NCI-H1417 (cell line): ENCODE measurements around the gene KRTCAP2.
"Not testable (repeated sequence)": the region's sequence is repeated elsewhere in the genome, so short reads cannot be mapped to it uniquely, and the experiment has no call there.

ENCODE experiments used
- DNase-seq, 3 experiments: peaks; one replicate each; lab custom pipeline; 2025; lab: John Stamatoyannopoulos, UW

KRTCAP2 gene

DNA sequence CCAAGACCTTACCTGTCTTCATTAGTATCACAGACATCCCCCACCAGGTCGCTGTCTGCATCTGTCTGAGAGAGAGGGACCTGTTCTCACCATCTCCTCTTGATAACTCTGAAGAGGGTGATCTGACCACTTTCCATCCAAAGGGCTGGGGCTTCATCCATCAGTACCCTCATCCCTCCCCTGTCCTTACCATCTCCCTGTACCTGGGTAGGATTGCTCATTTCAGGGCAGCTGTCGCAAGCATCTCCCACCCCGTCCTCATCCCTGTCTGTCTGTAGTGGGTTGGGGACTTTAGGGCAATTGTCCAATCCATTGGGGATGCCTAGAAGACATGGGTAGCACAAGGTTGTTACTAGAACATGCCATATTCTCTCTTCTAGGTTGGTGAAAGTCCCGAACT, 26.7 kb upstream of the KRTCAP2 start:
- no peak for DNase-seq

DNA sequence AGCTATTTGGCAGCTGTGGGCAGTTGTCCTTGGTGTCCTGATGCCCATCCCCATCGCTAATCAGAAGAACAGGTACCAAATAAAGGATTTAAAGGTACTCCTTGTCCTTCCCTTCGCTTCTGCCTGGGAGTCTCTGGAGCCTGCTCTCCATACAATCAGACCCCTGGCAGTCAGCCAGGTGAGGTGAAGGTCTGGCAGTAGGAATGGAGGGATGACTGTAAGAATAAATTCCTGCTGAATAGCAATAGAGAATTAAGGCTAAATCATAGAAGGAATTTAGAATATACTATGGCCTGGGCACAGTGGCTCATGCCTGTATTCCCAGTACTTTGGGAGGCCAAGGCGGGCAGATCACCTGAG, 25.4 kb upstream of the KRTCAP2 start:
- no peak for DNase-seq

- no peak for DNase-seq
Observed at GRCh38 chr1:155197901-155198546, 24.9 kb upstream of the KRTCAP2 start.

DNA sequence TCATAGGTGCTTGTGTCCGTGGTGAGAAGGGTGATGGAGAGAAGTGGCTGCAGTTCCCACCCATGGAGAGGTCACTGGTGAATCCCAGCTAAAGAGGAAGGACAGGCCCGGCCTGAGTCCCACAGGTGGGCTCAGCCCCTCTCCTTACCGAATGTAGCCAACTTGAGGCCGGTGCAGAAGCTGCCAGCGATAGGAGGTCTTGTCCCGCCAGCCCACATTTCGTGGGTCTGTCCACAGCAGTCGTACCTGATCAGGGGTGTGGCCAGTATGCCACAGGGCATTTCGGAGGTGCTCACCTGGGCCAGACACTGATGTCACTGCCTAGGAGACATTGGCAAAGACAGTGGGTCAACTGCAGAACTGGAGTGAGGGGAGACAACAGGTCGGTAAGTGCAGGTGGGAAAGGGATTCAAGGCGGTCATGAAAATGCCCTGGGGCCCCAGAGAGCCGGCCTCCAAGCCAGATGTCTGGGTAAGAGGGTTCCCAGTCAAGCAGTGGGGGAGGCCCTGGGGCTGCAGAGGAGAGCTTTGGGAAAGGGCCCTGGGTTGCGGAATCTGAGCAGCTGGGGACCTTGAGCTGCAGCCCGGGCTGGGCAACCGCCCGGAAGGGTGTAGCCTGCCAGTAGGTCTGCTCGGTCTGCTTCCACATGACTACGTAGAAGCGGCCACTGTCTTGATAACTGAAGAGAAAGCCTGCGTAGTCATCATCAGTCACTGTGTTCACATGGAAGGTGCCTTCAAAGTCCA, 24.0 kb upstream of the KRTCAP2 start:
- no peak for DNase-seq

- DNase-seq: no peak
Observed at GRCh38 chr1:155196103-155196892, 23.2 kb upstream of the KRTCAP2 start.

GRCh38 chr1:155195201-155196102, 22.3 kb upstream of the KRTCAP2 start:
- no peak for DNase-seq

DNA sequence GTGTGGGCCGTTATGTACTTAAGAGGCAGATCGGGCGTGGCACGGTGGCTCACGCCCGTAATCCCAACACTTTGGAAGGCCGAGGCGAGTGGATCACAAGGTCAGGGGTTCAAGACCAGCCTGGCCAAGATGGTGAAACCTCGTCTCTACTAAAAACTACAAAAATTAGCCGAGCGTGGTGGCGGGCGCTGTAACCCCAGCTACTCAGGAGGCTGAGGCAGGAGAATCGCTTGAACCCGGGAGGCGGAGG, 20.8 kb upstream of the KRTCAP2 start:
- not testable (repeated sequence) for DNase-seq

- peak; percentile 91 to 96 (median 94) for DNase-seq
Observed at GRCh38 chr1:155193275-155193990, 20.3 kb upstream of the KRTCAP2 start.

DNA sequence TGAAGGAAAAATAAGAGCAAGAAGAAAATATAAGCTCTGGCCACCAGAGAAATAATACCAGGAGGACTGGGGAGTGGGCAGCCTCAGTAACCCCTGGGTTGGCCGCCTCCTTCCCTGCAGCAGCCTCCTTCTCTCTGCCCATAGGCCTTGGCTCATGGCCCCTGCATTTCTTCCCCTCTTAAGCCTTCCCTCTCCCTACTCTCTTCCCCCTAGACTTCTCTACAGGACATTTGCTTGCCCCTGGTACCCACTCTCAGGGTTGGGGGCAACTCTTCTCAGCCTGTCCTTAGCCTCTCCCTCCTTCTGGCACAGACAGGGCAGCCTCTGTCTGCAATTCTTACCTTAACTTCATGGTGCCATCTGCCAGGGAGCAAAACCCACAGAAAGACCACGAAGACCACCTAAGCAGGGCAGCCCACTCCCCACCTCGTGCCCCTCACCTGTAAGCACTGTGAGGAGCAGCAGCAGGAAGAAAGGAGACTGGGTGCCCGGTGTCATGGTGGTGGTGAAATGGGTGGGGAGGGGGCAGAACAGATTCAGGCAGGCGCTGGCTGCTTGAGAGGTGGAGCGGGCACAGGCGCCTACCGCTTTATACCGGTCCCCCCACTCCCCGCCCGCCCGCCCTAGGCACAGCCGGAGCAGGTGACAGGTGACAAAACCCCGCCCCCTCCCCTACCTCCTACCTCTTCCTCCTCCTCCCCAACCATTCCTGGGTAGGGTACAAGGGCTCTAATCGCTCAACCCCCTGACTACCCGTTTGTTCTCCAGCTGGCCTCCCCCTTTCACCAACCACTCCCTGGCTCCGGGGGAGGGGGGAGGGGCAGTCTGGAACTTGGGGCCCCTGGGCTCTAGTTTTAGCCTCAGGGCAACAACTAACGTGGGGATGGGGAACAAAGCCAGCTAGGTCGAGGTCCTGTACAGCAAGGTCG, 19.5 kb upstream of the KRTCAP2 start:
- DNase-seq: peak; percentile 80 to 90 (median 85)

GRCh38 chr1:155191904-155192303, 18.8 kb upstream of the KRTCAP2 start:
- no peak for DNase-seq

DNA sequence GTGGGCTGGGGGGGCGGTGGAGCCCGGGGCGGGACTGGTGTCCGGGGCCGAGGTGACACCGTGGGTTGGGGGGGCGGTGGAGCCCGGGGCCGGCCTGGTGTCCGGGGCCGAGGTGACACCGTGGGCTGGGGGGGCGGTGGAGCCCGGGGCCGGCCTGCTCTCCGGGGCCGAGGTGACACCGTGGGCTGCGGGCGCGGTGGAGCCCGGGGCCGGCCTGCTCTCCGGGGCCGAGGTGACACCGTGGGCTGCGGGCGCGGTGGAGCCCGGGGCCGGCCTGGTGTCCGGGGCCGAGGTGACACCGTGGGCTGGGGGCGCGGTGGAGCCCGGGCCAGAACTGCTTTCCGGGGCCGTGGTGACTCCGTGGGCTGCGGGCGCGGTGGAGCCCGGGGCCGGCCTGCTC, 16.8 kb upstream of the KRTCAP2 start:
- not testable (repeated sequence) for DNase-seq

GRCh38 chr1:155188268-155188667, 15.2 kb upstream of the KRTCAP2 start:
- DNase-seq: no peak

GRCh38 chr1:155187456-155187891, 14.4 kb upstream of the KRTCAP2 start:
- DNase-seq: no peak

DNA sequence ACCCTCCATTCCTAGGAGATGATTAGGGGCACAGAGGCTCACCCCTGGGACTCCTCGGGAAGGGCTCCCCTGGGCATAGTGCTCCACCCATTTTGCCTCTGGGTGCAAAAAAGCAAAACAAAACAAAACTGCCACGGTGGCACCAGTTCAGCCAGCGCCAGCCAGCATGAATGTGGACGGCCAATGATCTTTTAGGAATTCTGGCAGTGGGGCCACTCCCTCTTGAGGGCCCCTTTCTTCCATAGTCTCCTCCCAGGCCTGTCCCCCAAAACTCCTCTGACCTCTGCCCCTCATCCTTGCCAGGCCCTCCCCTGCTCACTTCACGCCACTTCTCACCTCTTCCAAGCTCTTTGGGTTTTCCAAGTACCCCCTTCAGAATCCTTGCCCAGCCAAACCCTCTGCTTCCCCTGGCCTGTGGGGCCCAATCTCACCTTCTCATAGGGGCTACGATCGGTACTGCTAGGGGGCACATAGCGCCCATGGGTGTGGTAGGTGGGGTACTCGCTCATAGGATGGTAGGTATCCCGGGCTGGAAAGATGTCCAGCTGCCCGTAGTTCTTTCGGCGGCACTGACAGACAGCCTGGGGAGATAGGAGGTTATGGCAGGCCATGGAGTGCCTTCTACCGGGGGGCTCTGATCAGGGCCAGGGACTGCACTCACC, 13.8 kb upstream of the KRTCAP2 start:
- no peak for DNase-seq

DNA sequence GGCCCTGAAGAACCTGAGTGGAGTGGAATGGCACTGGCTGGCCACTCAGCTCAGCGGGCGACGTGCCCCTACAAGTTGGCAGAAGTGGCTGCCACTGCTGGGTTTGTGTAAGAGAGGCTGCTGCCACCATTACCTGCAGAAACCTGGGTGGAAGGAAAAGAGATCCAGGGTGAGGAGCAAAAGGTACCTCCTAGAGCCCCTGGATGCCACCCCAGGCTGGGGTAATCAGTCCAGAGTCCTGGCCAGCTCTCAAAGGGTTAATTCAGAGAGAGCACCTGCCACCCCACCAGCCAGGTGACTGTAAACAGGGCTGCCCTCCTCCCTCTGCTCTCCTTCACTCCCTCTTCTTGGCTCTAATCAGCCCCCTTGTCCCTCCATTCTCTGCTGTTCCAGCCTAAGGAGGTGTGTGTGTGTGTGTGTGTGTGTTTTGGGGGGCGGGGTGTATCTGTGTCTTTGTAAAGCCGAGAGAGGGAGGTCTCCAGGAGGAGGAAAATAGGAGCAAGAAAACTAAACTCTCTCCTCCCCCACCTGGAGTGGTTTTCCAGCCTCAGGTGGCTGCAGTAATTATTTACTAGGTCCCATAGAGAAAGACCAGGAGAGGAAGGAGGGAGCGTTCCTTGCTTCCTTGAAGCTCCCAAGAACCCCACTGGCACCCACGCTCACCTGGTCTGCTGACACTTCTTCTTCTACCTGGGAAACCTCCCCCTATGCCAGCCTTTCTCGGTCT, 13.1 kb upstream of the KRTCAP2 start:
- peak; percentile 45 to 70 (median 58) for DNase-seq

- no peak for DNase-seq
Observed at GRCh38 chr1:155185783-155186066, 12.6 kb upstream of the KRTCAP2 start.

GRCh38 chr1:155184835-155185782, 12.0 kb upstream of the KRTCAP2 start:
- DNase-seq: no peak

GRCh38 chr1:155184351-155184811, 11.3 kb upstream of the KRTCAP2 start:
- no peak for DNase-seq
